ENCODE measurements around the gene FYTTD1. TPM values are rescaled to one million over a fixed set of nuclear protein-coding genes. Genes with fewer than 3 reads are reported as not detected.
"Not testable (repeated sequence)": the region's sequence is repeated elsewhere in the genome, so short reads cannot be mapped to it uniquely, and the experiment has no call there.

The FYTTD1 gene
- total RNA-seq, 4 donors from 2014 or later, result 18.3 to 94.6 (median 33.6) TPM

GRCh38 chr3:197730200-197730599 is 19.5 kb upstream of the FYTTD1 start:
- no peak for DNase-seq
- in situ Hi-C loops (cut with MboI; ENCODE audit: low pct_ligation_motif_present in 1 of 4, low pct_unique_long_range_greater_than_20kb in 1 of 4, low sequenced_read_pairs in 3 of 4) (no loop called here), intact Hi-C loops (cut with DNase I; ENCODE audit: low total_unique reads) (no loop called here)
- H3K27me3 ChIP-seq, result no peaks in the 10 kb centered on the region
- no peak overlapping the region for H3K27ac ChIP-seq
- TF ChIP-seq POLR2A (IDR thresholded peaks at IDR 0.05) (no peak), EP300 (IDR thresholded peaks at IDR 0.05; ENCODE audit: low read depth) (no peak), CTCF (IDR thresholded peaks at IDR 0.05) (no peak), POLR2AphosphoS5 (IDR thresholded peaks at IDR 0.05) (no peak)
- no peaks in the 10 kb centered on the region for H3K36me3 ChIP-seq
- WGBS, 2 donors (ENCODE audit: low coverage in 1 of 2), result 68% methylated on average over 2 of the region's 2 CpGs; no CpG with 5 or more reads in 1 of the 2 donors
- peaks cover 0 to 7% (median under 1%) of the 10 kb centered on the region in 4 donors for H3K4me1 ChIP-seq
- no peaks in the 10 kb centered on the region for H3K9me3 ChIP-seq
- H3K4me3 ChIP-seq, result no peak overlapping the region

- H3K27me3 ChIP-seq; H3K36me3 ChIP-seq; DNase-seq; H3K9me3 ChIP-seq; intact Hi-C loops (cut with DNase I; ENCODE audit: low total_unique reads); in situ Hi-C loops (cut with MboI; ENCODE audit: low pct_ligation_motif_present in 1 of 4, low pct_unique_long_range_greater_than_20kb in 1 of 4, low sequenced_read_pairs in 3 of 4); H3K4me3 ChIP-seq; H3K27ac ChIP-seq: not testable (repeated sequence)
- H3K4me1 ChIP-seq, result peaks cover 4 to 12% (median 5%) of the 10 kb centered on the region in 4 donors
- WGBS, 2 donors (ENCODE audit: low coverage in 1 of 2), result 85 to 100% methylated on average over 1 to 5 of the region's 5 CpGs
Observed at GRCh38 chr3:197730770-197731169, 18.9 kb upstream of the FYTTD1 start.

GRCh38 chr3:197731483-197731882 is 18.2 kb upstream of the FYTTD1 start:
- H3K36me3 ChIP-seq; H3K27ac ChIP-seq; H3K9me3 ChIP-seq; intact Hi-C loops (cut with DNase I; ENCODE audit: low total_unique reads); in situ Hi-C loops (cut with MboI; ENCODE audit: low pct_ligation_motif_present in 1 of 4, low pct_unique_long_range_greater_than_20kb in 1 of 4, low sequenced_read_pairs in 3 of 4); DNase-seq; H3K4me3 ChIP-seq; H3K27me3 ChIP-seq: not testable (repeated sequence)
- peaks cover 4 to 15% (median 7%) of the 10 kb centered on the region in 4 donors for H3K4me1 ChIP-seq
- WGBS, 2 donors (ENCODE audit: low coverage in 1 of 2), result 92% methylated on average over 25 of the region's 27 CpGs; no CpG with 5 or more reads in 1 of the 2 donors

- TF ChIP-seq POLR2A (IDR thresholded peaks at IDR 0.05), result no peak
- TF ChIP-seq POLR2AphosphoS5 (IDR thresholded peaks at IDR 0.05), result no peak
- no peak for TF ChIP-seq CTCF (IDR thresholded peaks at IDR 0.05)
- no peak for TF ChIP-seq EP300 (IDR thresholded peaks at IDR 0.05; ENCODE audit: low read depth)
- Histone ChIP-seq H3K27me3 (no peaks in the 10 kb centered on the region), H3K4me3 (no peak overlapping the region), H3K9me3 (no peaks in the 10 kb centered on the region), H3K36me3 (no peaks in the 10 kb centered on the region), H3K4me1 (peaks cover 6 to 23% (median 13%) of the 10 kb centered on the region in 4 donors), H3K27ac (no peak overlapping the region)
- intact Hi-C loops (cut with DNase I; ENCODE audit: low total_unique reads) (no loop called here), in situ Hi-C loops (cut with MboI; ENCODE audit: low pct_ligation_motif_present in 1 of 4, low pct_unique_long_range_greater_than_20kb in 1 of 4, low sequenced_read_pairs in 3 of 4) (no loop called here)
- WGBS, 2 donors (ENCODE audit: low coverage in 1 of 2), result 95% methylated on average over 4 of the region's 4 CpGs
- no peak for DNase-seq
Observed at GRCh38 chr3:197733042-197733441, 16.6 kb upstream of the FYTTD1 start.

GRCh38 chr3:197734667-197735318 is 14.9 kb upstream of the FYTTD1 start:
- no peak overlapping the region for H3K4me3 ChIP-seq
- in situ Hi-C loops (cut with MboI; ENCODE audit: low pct_ligation_motif_present in 1 of 4, low pct_unique_long_range_greater_than_20kb in 1 of 4, low sequenced_read_pairs in 3 of 4), result no loop called here

More at GRCh38 chr3:197734667-197735318, 14.9 kb upstream of the FYTTD1 start:
- TF ChIP-seq POLR2A (IDR thresholded peaks at IDR 0.05), result no peak
- peak in 1 of 3 donors; percentile 64 for TF ChIP-seq POLR2AphosphoS5 (IDR thresholded peaks at IDR 0.05)
- peak; percentile 24 for DNase-seq
- H3K27me3 ChIP-seq, result no peaks in the 10 kb centered on the region
- no peaks in the 10 kb centered on the region for H3K9me3 ChIP-seq
- 62 to 82% methylated on average over 7 of the region's 7 CpGs for WGBS, 2 donors (ENCODE audit: low coverage in 1 of 2)
- H3K36me3 ChIP-seq, result no peaks in the 10 kb centered on the region
- H3K27ac ChIP-seq, result peak overlapping the region; percentile 88 to 98 (median 94)
- intact Hi-C loops (cut with DNase I; ENCODE audit: low total_unique reads), result no loop called here
- peaks cover 6 to 23% (median 14%) of the 10 kb centered on the region in 4 donors for H3K4me1 ChIP-seq
